Measurements from ENCODE around the gene PRMT7. TPM values are rescaled to one million over a fixed set of nuclear protein-coding genes. Genes with fewer than 3 reads are reported as not detected.

The PRMT7 gene
- total RNA-seq, 2 experiments from 2014 or later, result 60.4 to 62.8 TPM

DNA sequence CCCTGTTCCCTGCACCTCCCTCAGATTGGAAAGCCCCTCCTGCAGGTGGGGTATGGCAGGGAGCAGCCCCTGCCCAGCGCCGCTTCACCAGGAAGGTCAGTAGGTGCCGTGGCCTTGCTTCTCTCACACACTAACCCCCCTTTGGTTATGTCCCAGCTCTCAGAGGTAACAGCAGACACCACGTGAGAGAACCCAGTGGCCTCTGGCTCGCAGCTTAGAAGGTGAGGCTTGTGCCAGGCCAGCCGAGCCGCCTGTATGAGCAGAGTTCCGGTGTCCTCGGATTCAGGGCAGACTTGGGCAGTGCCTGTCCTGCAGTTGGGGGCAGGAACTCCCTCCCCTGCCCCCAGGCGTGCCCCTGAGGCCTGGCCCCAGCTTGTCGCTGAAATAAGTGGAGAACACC lies 47.1 kb downstream of the PRMT7 start:
- H3K4me1 Mint-ChIP-seq (ENCODE audit: low read depth), result peaks cover 28% of the 10 kb centered on the region
- H3K27ac Mint-ChIP-seq, result no peak overlapping the region
- H3K9me3 Mint-ChIP-seq, result no peaks in the 10 kb centered on the region
- intact Hi-C loops (cut with micrococcal nuclease), result no loop called here
- no peak overlapping the region for H3K4me3 Mint-ChIP-seq
- DNase-seq, result no peak
- ChIA-PET POLR2A (no interaction called here), CTCF (interaction anchor here (0.6 to 0.7 kb wide), 2 partner anchors 79 to 153 kb away, joined by 3 read pairs; no protein-coding TSS in a partner anchor)
- H3K27me3 Mint-ChIP-seq, result no peaks in the 10 kb centered on the region
- peaks cover 32% of the 10 kb centered on the region for H3K36me3 Mint-ChIP-seq

DNA sequence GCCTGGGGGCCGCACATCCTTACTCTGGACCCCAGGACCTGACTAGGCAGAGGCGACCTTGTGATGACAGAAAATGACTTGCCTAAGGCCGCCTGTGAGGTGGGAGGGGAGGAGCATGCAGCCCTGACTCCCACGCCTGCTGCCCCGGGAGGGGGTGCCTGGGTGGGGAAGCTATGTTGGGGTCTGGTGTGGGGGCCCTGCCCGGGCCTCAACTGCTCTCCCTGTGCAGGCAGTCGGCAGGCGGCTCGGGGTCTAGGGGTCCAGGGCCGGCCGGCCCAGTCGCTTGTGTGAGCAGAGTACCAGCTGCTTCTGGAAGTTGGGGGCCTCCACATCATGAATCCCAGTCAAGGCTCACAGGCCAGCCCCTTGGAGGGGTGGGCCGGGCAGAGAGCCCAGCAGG lies 48.1 kb downstream of the PRMT7 start:
- Mint-ChIP-seq H3K27me3 (no peaks in the 10 kb centered on the region), H3K27ac (no peak overlapping the region), H3K4me3 (no peak overlapping the region), H3K36me3 (peaks cover 32% of the 10 kb centered on the region), H3K9me3 (no peaks in the 10 kb centered on the region), H3K4me1 (ENCODE audit: low read depth) (peaks cover 28% of the 10 kb centered on the region)
- intact Hi-C loops (cut with micrococcal nuclease), result no loop called here
- ChIA-PET CTCF (no interaction called here), POLR2A (no interaction called here)
- DNase-seq, result no peak

DNA sequence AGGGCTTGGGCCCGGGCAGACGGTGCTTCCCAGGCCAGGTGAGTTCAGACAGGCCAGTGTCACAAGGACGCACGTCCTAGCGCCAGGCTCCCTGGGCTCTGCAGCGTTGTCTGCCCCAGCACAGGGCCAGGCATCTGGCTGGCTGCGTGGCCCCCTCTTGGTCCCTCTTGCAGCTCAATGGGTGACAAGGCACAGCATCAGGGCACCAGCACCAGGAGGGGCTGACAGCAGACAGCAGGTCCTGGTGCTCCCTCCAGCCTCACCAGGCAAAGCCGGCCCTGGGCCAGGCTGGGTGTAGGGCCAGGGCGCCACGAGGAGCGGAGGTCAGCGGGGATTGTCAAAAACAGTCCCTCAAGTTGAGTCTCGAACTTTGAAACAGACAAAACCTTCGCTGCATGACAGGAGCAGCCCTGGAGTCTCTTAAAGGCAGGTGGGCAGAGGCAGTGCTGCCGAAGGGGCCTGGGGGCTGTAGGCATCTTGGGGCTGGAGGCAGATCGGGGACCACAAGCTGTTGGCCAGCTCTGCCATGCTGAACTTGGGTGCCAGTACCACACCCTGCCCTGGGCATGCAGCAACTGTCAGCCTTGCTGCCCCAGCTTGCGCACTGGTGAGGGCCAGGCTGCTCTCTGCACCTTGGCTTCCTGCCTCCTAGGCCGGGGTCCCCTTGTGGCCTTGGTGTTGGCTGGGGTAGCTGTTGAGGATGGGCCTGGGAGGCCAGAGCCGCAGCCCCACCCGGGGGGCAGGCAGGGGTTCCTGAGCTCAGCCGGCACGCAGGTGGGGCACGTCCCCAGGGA lies 48.8 kb downstream of the PRMT7 start:
- DNase-seq, result no peak
- H3K4me1 Mint-ChIP-seq (ENCODE audit: low read depth), result peaks cover 28% of the 10 kb centered on the region
- POLR2A ChIA-PET, result no interaction called here
- no peak overlapping the region for H3K27ac Mint-ChIP-seq
- H3K9me3 Mint-ChIP-seq, result no peaks in the 10 kb centered on the region
- no peaks in the 10 kb centered on the region for H3K27me3 Mint-ChIP-seq
- intact Hi-C loops (cut with micrococcal nuclease), result no loop called here
- peaks cover 27% of the 10 kb centered on the region for H3K36me3 Mint-ChIP-seq
- CTCF ChIA-PET, result interaction anchor here (1.1 kb wide), 1 partner anchor 98 kb away, joined by 3 read pairs; no protein-coding TSS in a partner anchor
- H3K4me3 Mint-ChIP-seq, result no peak overlapping the region

DNA sequence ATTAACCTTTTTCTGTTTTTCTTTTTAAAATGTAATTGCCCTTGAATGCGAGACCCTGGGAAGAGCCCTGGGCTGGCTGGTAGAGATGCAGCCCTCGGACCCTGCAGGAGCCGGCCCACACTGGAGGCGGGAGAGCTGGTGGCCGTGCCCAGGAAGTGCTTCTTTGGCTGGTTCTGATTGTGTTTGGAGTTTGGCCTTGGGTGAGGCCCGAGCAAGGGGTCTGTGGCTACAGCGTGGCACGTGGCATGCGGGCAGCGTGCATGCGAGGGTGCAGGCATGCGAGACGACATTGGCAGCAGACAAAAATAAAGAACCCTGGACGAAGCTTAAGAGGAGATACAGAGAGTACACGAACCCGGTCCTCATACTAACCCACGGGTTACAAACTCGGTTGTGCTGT lies 49.7 kb downstream of the PRMT7 start:
- intact Hi-C loops (cut with micrococcal nuclease), result no loop called here
- Mint-ChIP-seq H3K27ac (no peak overlapping the region), H3K9me3 (no peaks in the 10 kb centered on the region), H3K4me3 (no peak overlapping the region), H3K27me3 (no peaks in the 10 kb centered on the region), H3K36me3 (peaks cover 20% of the 10 kb centered on the region), H3K4me1 (ENCODE audit: low read depth) (peaks cover 21% of the 10 kb centered on the region)
- no peak for DNase-seq
- ChIA-PET CTCF (interaction anchor here (1.1 kb wide), 1 partner anchor 99 kb away, joined by 3 read pairs; no protein-coding TSS in a partner anchor), POLR2A (no interaction called here)

DNA sequence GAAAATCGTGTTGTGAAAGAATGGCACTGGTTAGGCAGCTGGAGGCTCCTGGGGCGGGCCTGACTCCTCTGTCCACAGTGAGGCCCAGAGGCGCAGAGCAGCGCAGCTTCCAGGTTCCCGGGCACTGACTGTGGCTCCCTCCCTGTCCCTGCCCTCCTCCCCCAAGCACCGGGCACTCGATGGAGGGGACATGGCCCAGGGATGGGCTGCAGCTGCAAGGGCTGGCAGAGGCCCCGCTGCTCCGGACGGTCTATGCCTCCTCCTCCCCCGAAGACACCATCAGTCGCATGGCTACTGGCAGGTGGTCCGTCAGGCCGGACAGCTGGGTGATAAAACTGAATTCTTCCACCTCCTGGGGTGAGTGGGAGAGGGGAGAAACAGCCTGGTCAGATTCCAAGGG lies 50.1 kb downstream of the PRMT7 start:
- H3K27me3 Mint-ChIP-seq, result no peaks in the 10 kb centered on the region
- no peaks in the 10 kb centered on the region for H3K9me3 Mint-ChIP-seq
- ChIA-PET CTCF (no interaction called here), POLR2A (no interaction called here)
- peaks cover 20% of the 10 kb centered on the region for H3K36me3 Mint-ChIP-seq
- H3K4me3 Mint-ChIP-seq, result no peak overlapping the region
- no peak overlapping the region for H3K27ac Mint-ChIP-seq
- H3K4me1 Mint-ChIP-seq (ENCODE audit: low read depth), result peaks cover 17% of the 10 kb centered on the region
- no peak for DNase-seq
- intact Hi-C loops (cut with micrococcal nuclease), result no loop called here

DNA sequence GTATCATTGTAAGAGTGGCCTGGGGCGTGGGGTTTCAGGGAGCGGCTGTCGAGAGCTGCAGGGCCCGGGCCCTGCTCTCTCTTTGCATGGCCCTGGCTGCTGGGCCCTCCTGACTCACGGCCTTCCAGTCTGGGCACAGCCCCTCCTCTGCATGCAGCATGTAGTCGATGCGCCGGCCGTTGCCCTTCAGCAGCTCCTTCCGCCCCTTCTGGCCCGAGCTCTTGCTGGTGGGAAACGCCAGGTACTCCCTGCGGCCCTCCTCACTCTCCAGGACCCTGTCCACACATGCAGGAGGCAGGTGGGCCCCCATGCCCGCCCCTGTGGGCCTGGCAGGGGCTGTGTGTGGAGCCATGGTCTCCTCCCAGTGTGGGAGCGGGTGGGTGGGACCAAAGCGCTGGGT lies 50.7 kb downstream of the PRMT7 start:
- H3K4me3 Mint-ChIP-seq, result no peak overlapping the region
- peaks cover 18% of the 10 kb centered on the region for H3K36me3 Mint-ChIP-seq
- no peak for DNase-seq
- POLR2A ChIA-PET, result no interaction called here
- H3K27ac Mint-ChIP-seq, result no peak overlapping the region
- no peaks in the 10 kb centered on the region for H3K27me3 Mint-ChIP-seq
- peaks cover 12% of the 10 kb centered on the region for H3K4me1 Mint-ChIP-seq (ENCODE audit: low read depth)
- intact Hi-C loops (cut with micrococcal nuclease), result no loop called here
- CTCF ChIA-PET, result no interaction called here
- no peaks in the 10 kb centered on the region for H3K9me3 Mint-ChIP-seq

DNA sequence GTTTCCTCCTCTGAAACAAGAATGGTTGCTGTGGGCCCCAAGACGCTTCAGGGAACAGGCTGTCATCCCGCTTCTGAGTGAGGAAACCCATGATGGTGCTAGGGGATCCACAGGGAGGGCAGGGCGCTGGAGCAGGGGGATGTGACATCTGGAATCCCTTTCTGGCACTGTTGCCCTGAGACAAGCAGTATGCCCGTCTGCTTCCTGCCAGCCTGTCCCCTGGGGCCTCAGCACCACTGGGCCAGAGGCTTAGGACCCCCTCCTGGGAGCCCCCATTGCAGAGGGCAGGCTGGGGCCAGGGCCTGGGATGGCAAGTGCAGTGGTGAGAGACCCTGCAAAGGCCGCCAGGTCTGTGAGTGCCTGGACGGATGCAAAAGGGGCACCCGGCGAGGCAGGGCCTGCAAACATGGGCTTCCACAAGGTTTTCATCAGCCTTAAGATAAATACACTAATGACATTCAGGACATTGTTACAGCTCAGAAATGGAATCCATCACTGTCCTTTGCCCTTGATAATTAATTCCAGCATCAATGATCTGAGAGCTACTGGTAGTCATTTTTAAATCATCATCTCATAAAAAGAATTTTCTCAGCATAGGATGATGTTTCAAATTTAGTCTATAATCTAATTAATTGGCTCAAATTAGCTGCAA lies 51.6 kb downstream of the PRMT7 start:
- no peaks in the 10 kb centered on the region for H3K9me3 Mint-ChIP-seq
- H3K27me3 Mint-ChIP-seq, result peaks cover 3% of the 10 kb centered on the region
- H3K4me1 Mint-ChIP-seq (ENCODE audit: low read depth), result peaks cover 6% of the 10 kb centered on the region
- peaks cover 10% of the 10 kb centered on the region for H3K36me3 Mint-ChIP-seq
- ChIA-PET POLR2A (no interaction called here), CTCF (interaction anchor here (0.7 to 1.7 kb wide), 5 partner anchors 31 to 167 kb away, joined by 3 to 7 read pairs (median 3); no protein-coding TSS in a partner anchor)
- H3K27ac Mint-ChIP-seq, result no peak overlapping the region
- DNase-seq, result no peak
- intact Hi-C loops (cut with micrococcal nuclease), result no loop called here
- no peak overlapping the region for H3K4me3 Mint-ChIP-seq

DNA sequence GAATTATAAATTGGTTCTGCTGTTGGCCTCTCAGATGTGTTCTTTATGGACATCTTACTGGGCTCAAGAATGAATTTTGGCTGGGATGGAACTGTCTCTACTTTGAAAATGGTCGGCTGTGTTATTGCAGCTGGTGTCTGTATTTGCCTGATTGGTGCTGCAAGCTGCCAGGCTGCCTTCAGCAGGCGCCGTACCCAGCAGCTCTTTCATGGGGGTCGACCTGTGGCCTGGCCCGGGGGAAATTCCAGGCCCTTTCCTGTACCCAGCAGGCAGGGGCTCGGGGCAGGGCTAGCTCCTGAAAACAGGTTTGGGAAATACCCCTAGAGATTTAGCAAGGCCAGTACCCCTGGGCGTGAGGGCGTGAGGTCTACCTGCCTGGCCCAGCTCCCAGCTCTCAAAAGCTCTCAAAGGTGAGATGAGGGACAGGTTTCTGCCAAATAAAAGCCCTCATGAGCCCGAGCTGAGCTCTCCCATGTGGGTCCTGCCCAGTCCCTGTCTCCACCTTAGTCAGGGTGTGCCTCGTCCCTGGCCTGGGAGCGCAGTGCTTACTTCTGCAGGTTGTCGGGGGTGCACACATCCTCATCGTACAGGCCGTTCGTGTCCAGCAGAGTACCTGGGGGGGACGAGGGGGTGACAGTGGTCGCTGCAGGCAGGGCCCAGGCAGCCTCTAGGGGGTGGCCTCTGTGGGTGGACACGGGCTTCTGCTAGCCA lies 52.3 kb downstream of the PRMT7 start:
- Mint-ChIP-seq H3K27me3 (peaks cover 5% of the 10 kb centered on the region), H3K4me1 (ENCODE audit: low read depth) (peaks cover 8% of the 10 kb centered on the region), H3K27ac (no peak overlapping the region), H3K36me3 (peaks cover 2% of the 10 kb centered on the region), H3K4me3 (no peak overlapping the region), H3K9me3 (no peaks in the 10 kb centered on the region)
- POLR2A ChIA-PET, result no interaction called here
- intact Hi-C loops (cut with micrococcal nuclease), result no loop called here
- DNase-seq, result no peak
- CTCF ChIA-PET, result interaction anchor here (0.7 to 1.9 kb wide), 7 partner anchors 31 to 345 kb away, joined by 3 to 9 read pairs (median 3); no protein-coding TSS in a partner anchor

DNA sequence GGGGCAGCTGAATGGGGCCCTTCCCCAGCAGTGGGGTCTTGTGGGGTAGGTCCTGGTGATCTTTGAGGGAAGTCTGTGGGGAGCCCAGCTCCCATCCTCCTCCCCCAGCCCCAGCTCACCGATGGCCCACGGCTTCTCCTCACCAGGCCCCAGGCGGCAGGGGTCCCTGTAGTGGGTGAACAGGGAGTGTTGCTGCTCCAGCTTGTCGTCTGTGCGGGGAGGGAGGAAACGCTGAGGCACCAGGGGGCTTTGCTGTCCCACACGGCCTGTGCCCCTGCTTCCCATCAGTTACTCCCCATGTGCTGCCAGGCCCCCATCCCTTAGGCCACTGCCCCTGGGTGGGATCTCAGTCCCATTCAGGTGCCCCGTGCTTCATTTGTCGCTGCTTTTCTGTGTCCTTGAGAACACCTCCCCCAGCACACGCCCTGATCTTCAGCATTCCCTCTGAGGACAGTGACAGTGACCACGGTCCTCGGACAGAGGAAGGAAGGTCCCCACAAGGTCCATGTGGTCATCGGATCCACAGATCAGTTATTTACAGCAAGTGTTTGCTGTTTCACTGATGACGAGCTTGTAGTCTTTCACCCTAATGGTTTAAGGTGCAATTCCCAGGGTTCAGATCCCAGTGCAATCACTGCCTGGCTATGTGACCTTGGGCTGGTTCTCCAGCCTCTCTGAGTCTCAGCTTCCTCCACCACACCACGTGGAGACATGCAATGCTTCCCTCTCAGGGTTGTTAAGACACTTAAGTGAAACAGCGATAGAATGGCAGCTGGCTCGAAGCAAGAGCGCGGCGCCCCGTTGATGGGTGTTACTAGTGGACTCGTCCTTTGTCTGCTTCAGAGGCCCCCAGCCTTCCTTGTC lies 53.1 kb downstream of the PRMT7 start:
- Mint-ChIP-seq H3K4me1 (ENCODE audit: low read depth) (peaks cover 13% of the 10 kb centered on the region), H3K27ac (no peak overlapping the region), H3K4me3 (no peak overlapping the region), H3K27me3 (peaks cover 8% of the 10 kb centered on the region), H3K9me3 (no peaks in the 10 kb centered on the region), H3K36me3 (no peaks in the 10 kb centered on the region)
- CTCF ChIA-PET, result interaction anchor here (0.6 to 1.9 kb wide), 10 partner anchors 8 to 345 kb away, joined by 3 to 9 read pairs (median 4); no protein-coding TSS in a partner anchor
- intact Hi-C loops (cut with micrococcal nuclease), result no loop called here
- no peak for DNase-seq
- POLR2A ChIA-PET, result no interaction called here

DNA sequence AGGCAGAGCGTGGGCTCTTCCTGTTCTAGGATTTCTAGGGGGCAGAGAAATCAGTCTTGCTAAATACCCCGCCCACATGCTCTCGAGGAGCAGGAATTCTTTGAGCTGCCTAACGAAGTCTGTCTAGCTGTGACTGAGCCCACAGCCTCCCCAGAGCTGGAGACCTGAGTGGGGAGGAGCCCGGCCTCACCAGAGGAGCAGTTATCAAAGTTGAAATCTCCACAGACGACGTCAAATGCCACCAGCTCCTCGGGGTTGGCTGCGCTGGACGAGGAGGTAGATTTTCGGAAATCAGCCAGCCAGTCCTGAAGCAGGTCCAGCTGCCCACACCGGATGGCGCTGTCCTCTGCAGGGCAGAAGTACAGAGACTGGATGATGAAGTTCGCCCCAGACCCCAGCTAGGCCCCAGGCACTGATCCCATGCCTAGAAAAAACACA lies 53.8 kb downstream of the PRMT7 start:
- Mint-ChIP-seq H3K27ac (no peak overlapping the region), H3K36me3 (no peaks in the 10 kb centered on the region), H3K9me3 (no peaks in the 10 kb centered on the region), H3K27me3 (peaks cover 8% of the 10 kb centered on the region), H3K4me3 (no peak overlapping the region), H3K4me1 (ENCODE audit: low read depth) (peaks cover 20% of the 10 kb centered on the region)
- intact Hi-C loops (cut with micrococcal nuclease), result no loop called here
- DNase-seq, result no peak
- ChIA-PET CTCF (interaction anchor here (0.6 to 1.9 kb wide), 5 partner anchors 9 to 158 kb away, joined by 3 to 9 read pairs (median 4); no protein-coding TSS in a partner anchor), POLR2A (no interaction called here)

DNA sequence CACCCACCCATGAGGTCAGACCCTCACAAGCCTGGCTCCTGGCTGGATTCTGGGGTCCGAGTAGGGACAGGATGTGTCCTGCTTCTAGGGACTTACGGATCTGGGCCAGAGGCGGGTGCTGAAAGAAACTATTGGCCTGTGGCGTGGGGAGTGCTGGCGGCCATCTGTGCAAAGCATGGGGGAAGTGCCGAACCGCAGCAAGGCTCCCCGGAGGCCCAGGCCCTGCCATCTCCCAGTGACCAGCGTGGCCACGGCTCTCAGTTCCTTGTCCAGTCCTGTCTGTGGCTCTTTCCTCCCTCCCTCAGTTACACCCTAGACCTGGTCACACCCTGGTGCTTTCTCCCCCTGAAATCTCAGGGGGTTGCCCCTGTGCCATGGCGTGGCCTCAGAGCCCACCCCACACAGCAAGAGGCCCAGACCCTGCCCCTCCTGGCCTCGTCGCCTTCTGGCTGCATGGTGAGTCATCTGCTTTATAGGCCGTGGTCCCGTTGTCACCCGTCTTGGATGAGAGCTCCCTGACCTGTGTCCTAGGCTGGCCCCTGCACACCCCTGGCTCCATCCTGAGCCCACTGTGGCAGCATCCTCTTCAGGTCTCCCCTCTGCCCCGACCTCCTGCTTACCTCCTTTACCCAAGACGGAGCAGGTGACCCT lies 54.5 kb downstream of the PRMT7 start:
- Mint-ChIP-seq H3K27ac (no peak overlapping the region), H3K9me3 (no peaks in the 10 kb centered on the region), H3K27me3 (peaks cover 9% of the 10 kb centered on the region), H3K4me1 (ENCODE audit: low read depth) (peaks cover 27% of the 10 kb centered on the region), H3K36me3 (no peaks in the 10 kb centered on the region), H3K4me3 (no peak overlapping the region)
- ChIA-PET POLR2A (no interaction called here), CTCF (interaction anchor here (1.0 to 1.6 kb wide), 2 partner anchors 10 to 147 kb away, joined by 3 to 6 read pairs; no protein-coding TSS in a partner anchor)
- DNase-seq, result no peak
- intact Hi-C loops (cut with micrococcal nuclease), result no loop called here

All from activated CD4-positive, alpha-beta memory T cell treated with anti-CD3 and anti-CD28 coated beads for 36 hours (primary cell).